ENCODE measurements around the gene COL16A1.

COL16A1 gene

GRCh38 chr1:31671561-31672201 is 32.1 kb downstream of the COL16A1 start:
- TF ChIP-seq CTCF (IDR thresholded peaks at IDR 0.05; ENCODE audit: low read depth, low read length, missing control alignments) = no peak
- H3K4me3 ChIP-seq (ENCODE audit: low read depth, low read length) = no peak overlapping the region
- no peak for DNase-seq (ENCODE audit: low read depth)

- TF ChIP-seq CTCF (IDR thresholded peaks at IDR 0.05; ENCODE audit: low read depth, low read length, missing control alignments) = no peak
- H3K4me3 ChIP-seq (ENCODE audit: low read depth, low read length) = no peak overlapping the region
- DNase-seq (ENCODE audit: low read depth) = no peak
These were observed 32.7 kb downstream of the COL16A1 start for GRCh38 chr1:31671147-31671546.

- H3K4me3 ChIP-seq (ENCODE audit: low read depth, low read length) = no peak overlapping the region
- DNase-seq (ENCODE audit: low read depth) = no peak
- TF ChIP-seq CTCF (IDR thresholded peaks at IDR 0.05; ENCODE audit: low read depth, low read length, missing control alignments) = no peak
These were observed 33.2 kb downstream of the COL16A1 start for GRCh38 chr1:31670593-31670964.

- H3K4me3 ChIP-seq (ENCODE audit: low read depth, low read length) = no peak overlapping the region
- no peak for TF ChIP-seq CTCF (IDR thresholded peaks at IDR 0.05; ENCODE audit: low read depth, low read length, missing control alignments)
- DNase-seq (ENCODE audit: low read depth) = no peak
These were observed 33.8 kb downstream of the COL16A1 start for GRCh38 chr1:31669786-31670592.

GRCh38 chr1:31669433-31669785 is 34.4 kb downstream of the COL16A1 start:
- TF ChIP-seq CTCF (IDR thresholded peaks at IDR 0.05; ENCODE audit: low read depth, low read length, missing control alignments) = no peak
- no peak overlapping the region for H3K4me3 ChIP-seq (ENCODE audit: low read depth, low read length)

GRCh38 chr1:31668303-31668883 is 35.4 kb downstream of the COL16A1 start:
- no peak for TF ChIP-seq CTCF (IDR thresholded peaks at IDR 0.05; ENCODE audit: low read depth, low read length, missing control alignments)
- no peak overlapping the region for H3K4me3 ChIP-seq (ENCODE audit: low read depth, low read length)
- no peak for DNase-seq (ENCODE audit: low read depth)

More at GRCh38 chr1:31669433-31669785, 34.4 kb downstream of the COL16A1 start:
- DNase-seq (ENCODE audit: low read depth) = no peak
